ENCODE results near the gene APBA1. TPM values are rescaled to one million over a fixed set of nuclear protein-coding genes. Genes with fewer than 3 reads are reported as not detected.

The APBA1 gene
- polyA plus RNA-seq, 1 donor (not counting 4 experiments of a cell fraction or from before 2014, with no cell fraction given) = 0.66 TPM

GRCh38 chr9:69602773-69603172 is 69.4 kb downstream of the APBA1 start:
- H3K4me1 ChIP-seq (ENCODE audit: control insufficient read depth, extremely low read depth, insufficient read depth, low read length) = no peaks in the 10 kb centered on the region
- H3K27ac ChIP-seq (ENCODE audit: control insufficient read depth, insufficient read depth, low read length) = no peak overlapping the region
- no peak overlapping the region for H3K4me3 ChIP-seq (ENCODE audit: control insufficient read depth in 2 of 3, extremely low read depth in 1 of 3, insufficient read depth in 2 of 3, low read depth in 1 of 3, low read length in 3 of 3)
- H3K79me2 ChIP-seq (ENCODE audit: control insufficient read depth, insufficient read depth, low read length) = no peaks in the 10 kb centered on the region
- no peak overlapping the region for H3K9ac ChIP-seq (ENCODE audit: control insufficient read depth, extremely low read depth, insufficient read depth, low read length)
- H2AFZ ChIP-seq (ENCODE audit: control insufficient read depth, low read length) = no peak overlapping the region
- no peaks in the 10 kb centered on the region for H3K9me1 ChIP-seq (ENCODE audit: control insufficient read depth, extremely low read depth, insufficient read depth, low read length)
- TF ChIP-seq CTCF (optimal IDR thresholded peaks at IDR 0.05 in 1 of 3, IDR thresholded peaks at IDR 0.05 in 1 of 3, conservative IDR thresholded peaks at IDR 0.05 in 1 of 3; ENCODE audit: extremely low read depth in 1 of 3, insufficient read depth in 2 of 3, low read length in 3 of 3) (no peak), EZH2 (IDR thresholded peaks at IDR 0.05; ENCODE audit: low read length) (no peak)
- no peak overlapping the region for H3K4me2 ChIP-seq (ENCODE audit: control insufficient read depth, extremely low read depth, insufficient read depth, low read depth, low read length)
- H3K36me3 ChIP-seq (ENCODE audit: control insufficient read depth in 2 of 2, extremely low read depth in 1 of 2, insufficient read depth in 2 of 2, low read length in 2 of 2) = no peaks in the 10 kb centered on the region
- FAIRE-seq (no peak), DNase-seq (ENCODE audit: low read depth, low spot score) (no peak)
- H3K9me3 ChIP-seq (ENCODE audit: control insufficient read depth, low read depth, low read length) = no peaks in the 10 kb centered on the region
- H3K27me3 ChIP-seq (ENCODE audit: control insufficient read depth, extremely low read depth, insufficient read depth, low read length) = no peaks in the 10 kb centered on the region
- no peaks in the 10 kb centered on the region for H4K20me1 ChIP-seq (ENCODE audit: control insufficient read depth, extremely low read depth, insufficient read depth, low read length)
- dilution Hi-C loops (cut with MboI; ENCODE audit: extremely low pct_ligation_motif_present, low sequenced_read_pairs) = no loop called here

GRCh38 chr9:69601698-69602097 is 70.5 kb downstream of the APBA1 start:
- Histone ChIP-seq H3K9ac (ENCODE audit: control insufficient read depth, extremely low read depth, insufficient read depth, low read length) (no peak overlapping the region), H2AFZ (ENCODE audit: control insufficient read depth, low read length) (no peak overlapping the region), H3K27ac (ENCODE audit: control insufficient read depth, insufficient read depth, low read length) (no peak overlapping the region), H3K4me2 (ENCODE audit: control insufficient read depth, extremely low read depth, insufficient read depth, low read depth, low read length) (no peak overlapping the region), H4K20me1 (ENCODE audit: control insufficient read depth, extremely low read depth, insufficient read depth, low read length) (no peaks in the 10 kb centered on the region), H3K9me1 (ENCODE audit: control insufficient read depth, extremely low read depth, insufficient read depth, low read length) (no peaks in the 10 kb centered on the region), H3K4me3 (ENCODE audit: control insufficient read depth in 2 of 3, extremely low read depth in 1 of 3, insufficient read depth in 2 of 3, low read depth in 1 of 3, low read length in 3 of 3) (no peak overlapping the region), H3K4me1 (ENCODE audit: control insufficient read depth, extremely low read depth, insufficient read depth, low read length) (no peaks in the 10 kb centered on the region), H3K36me3 (ENCODE audit: control insufficient read depth in 2 of 2, extremely low read depth in 1 of 2, insufficient read depth in 2 of 2, low read length in 2 of 2) (no peaks in the 10 kb centered on the region), H3K9me3 (ENCODE audit: control insufficient read depth, low read depth, low read length) (no peaks in the 10 kb centered on the region), H3K27me3 (ENCODE audit: control insufficient read depth, extremely low read depth, insufficient read depth, low read length) (no peaks in the 10 kb centered on the region), H3K79me2 (ENCODE audit: control insufficient read depth, insufficient read depth, low read length) (no peaks in the 10 kb centered on the region)
- no peak for DNase-seq (ENCODE audit: low read depth, low spot score)
- FAIRE-seq = no peak
- no peak for TF ChIP-seq CTCF (optimal IDR thresholded peaks at IDR 0.05 in 1 of 3, IDR thresholded peaks at IDR 0.05 in 1 of 3, conservative IDR thresholded peaks at IDR 0.05 in 1 of 3; ENCODE audit: extremely low read depth in 1 of 3, insufficient read depth in 2 of 3, low read length in 3 of 3)
- dilution Hi-C loops (cut with MboI; ENCODE audit: extremely low pct_ligation_motif_present, low sequenced_read_pairs) = no loop called here

Measured in keratinocyte (primary cell).